SK-N-SH (cell line): Measurements from ENCODE around the gene RAPH1. TPM values are rescaled to one million over a fixed set of nuclear protein-coding genes. Genes with fewer than 3 reads are reported as not detected.
A peak's percentile ranks its signal among the peaks of the same experiment; 100 is the strongest.

ENCODE experiments used
- CTCF ChIA-PET: fragments of 300-600, 350-600 bp; formaldehyde crosslinking; extraction: SDS; loops from one replicate; lab custom pipeline; 2021; lab: Yijun Ruan, JAX
- POLR2A ChIA-PET: fragments of 350-600 bp; sonication (Branson Sonifier 250); formaldehyde crosslinking; extraction: SDS; loops from one replicate; lab custom pipeline; 2020; ENCODE audit warnings: antibody characterized with exemption, inconsistent platforms; lab: Yijun Ruan, JAX
- DNase-seq: peaks from one replicate; pipeline ENCODE4 v3.0.0; 2012
- H2AFZ ChIP-seq: fragments of 200-600 bp; sonication (generic); 2 replicates; pipeline ENCODE4 v1.8.1; 2016; ENCODE audit warnings: antibody characterized with exemption, mild to moderate bottlenecking, low read depth
- H3F3A ChIP-seq: fragments of 200-600 bp; sonication (generic); replicated peaks from 2 replicates; pipeline ENCODE3; 2016; ENCODE audit warnings: antibody characterized with exemption, mild to moderate bottlenecking; ENCODE audit not compliant: insufficient read depth
- H3K27ac ChIP-seq, 2 experiments: fragments of 200-500 bp in 1 of 2; fragments of 200-600 bp in 1 of 2; sonication (Bioruptor generic) in 1 of 2; sonication (generic), shearing (Covaris generic) in 1 of 2; 2 replicates each; pipeline versions ENCODE4 v1.5.1 to v1.6.1; 2014 to 2016; ENCODE audit warnings: low read depth in 2 of 2, inconsistent platforms in 1 of 2, low read length in 1 of 2, mild to moderate bottlenecking in 1 of 2, mixed read lengths in 1 of 2
- H3K27me3 ChIP-seq: fragments of 200-600 bp; sonication (generic), shearing (Covaris generic); 2 replicates; pipeline ENCODE4 v1.6.1; 2016; ENCODE audit warnings: mixed run types; ENCODE audit not compliant: insufficient read depth
- H3K36me3 ChIP-seq, 2 experiments: fragments of 200-500 bp in 1 of 2; fragments of 200-600 bp in 1 of 2; sonication (Bioruptor generic) in 1 of 2; sonication (generic) in 1 of 2; replicated peaks in 1 of 2; 2 replicates each; pipeline versions ENCODE3 to v1.5.1; 2014 to 2016; ENCODE audit warnings: low read length in 1 of 2, mild to moderate bottlenecking in 1 of 2; ENCODE audit not compliant: insufficient read depth in 2 of 2, control insufficient read depth in 1 of 2
- H3K4me1 ChIP-seq, 2 experiments: fragments of 200-500 bp in 1 of 2; fragments of 200-600 bp in 1 of 2; sonication (Bioruptor generic) in 1 of 2; sonication (generic), shearing (Covaris generic) in 1 of 2; 2 replicates each; pipeline versions ENCODE4 v1.5.1 to v1.6.1; 2014 to 2016; ENCODE audit warnings: low read depth in 1 of 2, low read length in 1 of 2, mixed run types in 1 of 2; ENCODE audit not compliant: insufficient read depth in 2 of 2, control insufficient read depth in 1 of 2
- H3K4me2 ChIP-seq: fragments of 200-600 bp; sonication (generic), shearing (Covaris generic); 2 replicates; pipeline ENCODE4 v1.6.1; 2017; ENCODE audit warnings: mixed run types
- H3K4me3 ChIP-seq, 2 experiments: fragments of 200-500 bp in 1 of 2; fragments of 200-600 bp in 1 of 2; sonication (Bioruptor generic) in 1 of 2; sonication (generic), shearing (Covaris generic) in 1 of 2; 2 replicates each; pipeline versions ENCODE4 v1.5.1 to v1.8.1; 2014 to 2016; ENCODE audit warnings: low read depth in 2 of 2, inconsistent platforms in 1 of 2, low read length in 1 of 2, mild to moderate bottlenecking in 1 of 2, mixed read lengths in 1 of 2, moderate library complexity in 1 of 2
- H3K79me2 ChIP-seq: fragments of 200-600 bp; sonication (generic); 2 replicates; pipeline ENCODE4 v1.8.1; 2017; ENCODE audit warnings: mild to moderate bottlenecking; ENCODE audit not compliant: insufficient read depth
- H3K9ac ChIP-seq: fragments of 200-600 bp; sonication (generic); 2 replicates; pipeline ENCODE4 v1.6.1; 2017; ENCODE audit warnings: mixed run types
- H3K9me2 ChIP-seq: fragments of 200-600 bp; sonication (generic); 2 replicates; pipeline ENCODE4 v1.6.1; 2017; ENCODE audit warnings: mixed run types
- H3K9me3 ChIP-seq: fragments of 200-600 bp; sonication (generic); 2 replicates; pipeline ENCODE4 v1.6.1; 2017; ENCODE audit warnings: mixed run types, mild to moderate bottlenecking, moderate library complexity
- H4K20me1 ChIP-seq: fragments of 200-600 bp; sonication (generic); 2 replicates; pipeline ENCODE4 v1.6.1; 2017; ENCODE audit warnings: mild to moderate bottlenecking, mixed run types; ENCODE audit not compliant: insufficient read depth
- CHD2 ChIP-seq: fragments of 150-350 bp; IDR thresholded peaks from 2 replicates; pipeline ENCODE4 v1.6.1; 2018; ENCODE audit warnings: low read length; ENCODE audit not compliant: partially characterized antibody
- CTCF ChIP-seq: fragments of 200-600 bp; sonication (generic); IDR thresholded peaks from 2 replicates; pipeline ENCODE4 v1.6.1; 2017; ENCODE audit warnings: antibody characterized with exemption, mild to moderate bottlenecking, moderate library complexity
- EP300 ChIP-seq, 2 experiments: IDR thresholded peaks; 2 replicates each; pipeline versions ENCODE4 v1.4.0 to v1.6.1; 2012; ENCODE audit warnings: borderline replicate concordance in 1 of 2, low read depth in 1 of 2, low read length in 1 of 2
- EZH2phosphoT487 ChIP-seq: fragments of 200-600 bp; sonication (generic); IDR thresholded peaks from 2 replicates; pipeline ENCODE4 v1.6.1; 2017; ENCODE audit warnings: low read depth, mixed run types, mild to moderate bottlenecking, antibody characterized with exemption, moderate library complexity, borderline replicate concordance
- FOXM1 ChIP-seq: IDR thresholded peaks from 2 replicates; pipeline ENCODE4 v1.4.0; 2012; ENCODE audit warnings: low read depth, mild to moderate bottlenecking
- MEF2A ChIP-seq: IDR thresholded peaks from 2 replicates; pipeline ENCODE4 v1.4.0; 2012; ENCODE audit warnings: low read depth, borderline replicate concordance
- NRF1 ChIP-seq: IDR thresholded peaks from 2 replicates; pipeline ENCODE4 v1.6.1; 2012; ENCODE audit warnings: low read depth, mild to moderate bottlenecking, low read length
- POLR2AphosphoS5 ChIP-seq: IDR thresholded peaks from 2 replicates; pipeline ENCODE4 v1.6.1; 2012; ENCODE audit warnings: low read depth, low read length
- REST ChIP-seq: IDR thresholded peaks from 2 replicates; pipeline ENCODE4 v1.6.1; 2012; ENCODE audit warnings: mild to moderate bottlenecking, low read depth, low read length, moderate library complexity
- RFX5 ChIP-seq: IDR thresholded peaks from 2 replicates; pipeline ENCODE4 v1.6.1; 2012; ENCODE audit warnings: mild to moderate bottlenecking, improper control_type of control experiment, low read length
- RXRA ChIP-seq: IDR thresholded peaks from 2 replicates; pipeline ENCODE4 v1.4.0; 2012; ENCODE audit warnings: low read depth, mild to moderate bottlenecking, borderline replicate concordance
- SMC3 ChIP-seq: IDR thresholded peaks from 2 replicates; pipeline ENCODE4 v1.6.1; 2012; ENCODE audit warnings: low read depth, low read length, improper control_type of control experiment
- YY1 ChIP-seq: IDR thresholded peaks from 2 replicates; pipeline ENCODE4 v1.4.0; 2012; ENCODE audit warnings: low read depth, mild to moderate bottlenecking
- WGBS: methylation state at CpG from one replicate; pipeline ENCODE4 v1.1.6; 2017; ENCODE audit warnings: low lambda C conversion rate; 5-methylcytosine and 5-hydroxymethylcytosine counted together
- polyA plus RNA-seq, 3 experiments: library from polyadenylated mRNA; depleted of rRNA; stranded (reverse); fragments of >200 nt; gene quantifications; 2 replicates each; pipeline ENCODE4 v1.2.3, GENCODE V29; 2012

The RAPH1 gene
- polyA plus RNA-seq, 1 of the 3 experiments (the other 2 are of a cell fraction), result 6.7 TPM

- no peak overlapping the region for H3K4me3 ChIP-seq
- TF ChIP-seq MEF2A (no peak), FOXM1 (no peak), YY1 (no peak), EZH2phosphoT487 (no peak), CTCF (no peak), RFX5 (no peak), EP300 (IDR thresholded peaks at IDR 0.05; ENCODE audit: borderline replicate concordance in 1 of 2, low read depth in 1 of 2, low read length in 1 of 2) (no peak), NRF1 (no peak), RXRA (no peak), SMC3 (no peak), CHD2 (no peak)
- H3K9me3 ChIP-seq, result no peaks in the 10 kb centered on the region
- peaks cover 41% of the 10 kb centered on the region; the same call in 1 of the 2 replicates for H3K79me2 ChIP-seq
- no peak overlapping the region for H2AFZ ChIP-seq
- no peaks in the 10 kb centered on the region for H4K20me1 ChIP-seq
- ChIA-PET CTCF (interaction anchor here (0.9 kb wide), 1 partner anchor 12 kb away, joined by 3 read pairs; no protein-coding TSS in a partner anchor), POLR2A (no interaction called here)
- 84% methylated on average over 7 of the region's 7 CpGs for WGBS
- H3K36me3 ChIP-seq, result peaks cover 60 to 73% of the 10 kb centered on the region in 2 experiments
- H3K4me1 ChIP-seq, result peaks cover 0 to 3% of the 10 kb centered on the region in 2 experiments; a peak in 2 of 4 replicates
- H3K27ac ChIP-seq, result peak overlapping the region in 1 of 2 experiments; percentile 28; a peak in 2 of 4 replicates
- H3F3A ChIP-seq, result no peaks in the 10 kb centered on the region
- no peak for DNase-seq
- H3K27me3 ChIP-seq, result no peaks in the 10 kb centered on the region
- no peaks in the 10 kb centered on the region for H3K9me2 ChIP-seq
- no peak overlapping the region for H3K4me2 ChIP-seq
- no peak overlapping the region for H3K9ac ChIP-seq
Measured at GRCh38 chr2:203412546-203413331, 122.4 kb downstream of the RAPH1 start.

DNA sequence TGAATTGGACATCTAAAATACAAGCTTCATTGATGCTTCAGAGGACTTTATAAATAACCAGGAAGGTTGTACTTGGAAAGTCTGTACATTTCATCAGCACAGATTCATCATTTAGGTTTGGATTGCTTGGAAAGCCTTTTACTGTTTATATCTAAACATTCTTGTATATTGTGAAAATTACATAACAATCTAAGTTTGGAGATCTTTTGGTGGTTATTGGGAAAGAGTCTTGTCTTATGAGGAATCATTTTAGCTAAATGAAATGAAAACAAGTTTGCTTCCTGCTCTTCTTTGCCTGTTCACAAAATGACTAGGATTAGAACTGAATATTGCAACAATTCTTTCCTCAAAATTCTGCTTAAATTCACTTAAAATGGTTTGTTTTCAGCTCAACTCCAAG is 127.6 kb downstream of the RAPH1 start:
- POLR2A ChIA-PET, result no interaction called here
- peaks cover 37% of the 10 kb centered on the region; the same call in 1 of the 2 replicates for H3K79me2 ChIP-seq
- H3K4me1 ChIP-seq, result peaks cover under 1 to 9% of the 10 kb centered on the region in 2 experiments
- H3F3A ChIP-seq, result peaks cover 21% of the 10 kb centered on the region
- H3K4me3 ChIP-seq, result no peak overlapping the region
- no peak overlapping the region for H3K9ac ChIP-seq
- no peak overlapping the region for H2AFZ ChIP-seq
- H3K36me3 ChIP-seq, result peaks cover 60 to 81% of the 10 kb centered on the region in 2 experiments
- TF ChIP-seq REST (no peak), POLR2AphosphoS5 (no peak)
- no peaks in the 10 kb centered on the region for H3K27me3 ChIP-seq
- DNase-seq, result no peak
- H3K27ac ChIP-seq, result no peak overlapping the region
- H3K4me2 ChIP-seq, result no peak overlapping the region
- H3K9me2 ChIP-seq, result no peaks in the 10 kb centered on the region
- H3K9me3 ChIP-seq, result no peaks in the 10 kb centered on the region
- no peaks in the 10 kb centered on the region for H4K20me1 ChIP-seq
- CTCF ChIA-PET, result interaction anchor here (1.3 to 1.4 kb wide), 2 partner anchors 16 to 182 kb away, joined by 3 read pairs; no protein-coding TSS in a partner anchor
